GM19372 (cell line): ENCODE data around the gene EVA1C.
"Not testable (repeated sequence)": the region's sequence is repeated elsewhere in the genome, so short reads cannot be mapped to it uniquely, and the experiment has no call there.

Experiments used
- ATAC-seq: cut with Tn5 transposase; IDR thresholded peaks from one replicate; pipeline ENCODE4 v1.9.1; 2021; ENCODE audit warnings: mild to moderate bottlenecking, low read depth, moderate library complexity; ENCODE audit not compliant: unreplicated experiment

Gene EVA1C, protein sequence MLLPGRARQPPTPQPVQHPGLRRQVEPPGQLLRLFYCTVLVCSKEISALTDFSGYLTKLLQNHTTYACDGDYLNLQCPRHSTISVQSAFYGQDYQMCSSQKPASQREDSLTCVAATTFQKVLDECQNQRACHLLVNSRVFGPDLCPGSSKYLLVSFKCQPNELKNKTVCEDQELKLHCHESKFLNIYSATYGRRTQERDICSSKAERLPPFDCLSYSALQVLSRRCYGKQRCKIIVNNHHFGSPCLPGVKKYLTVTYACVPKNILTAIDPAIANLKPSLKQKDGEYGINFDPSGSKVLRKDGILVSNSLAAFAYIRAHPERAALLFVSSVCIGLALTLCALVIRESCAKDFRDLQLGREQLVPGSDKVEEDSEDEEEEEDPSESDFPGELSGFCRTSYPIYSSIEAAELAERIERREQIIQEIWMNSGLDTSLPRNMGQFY

DNA sequence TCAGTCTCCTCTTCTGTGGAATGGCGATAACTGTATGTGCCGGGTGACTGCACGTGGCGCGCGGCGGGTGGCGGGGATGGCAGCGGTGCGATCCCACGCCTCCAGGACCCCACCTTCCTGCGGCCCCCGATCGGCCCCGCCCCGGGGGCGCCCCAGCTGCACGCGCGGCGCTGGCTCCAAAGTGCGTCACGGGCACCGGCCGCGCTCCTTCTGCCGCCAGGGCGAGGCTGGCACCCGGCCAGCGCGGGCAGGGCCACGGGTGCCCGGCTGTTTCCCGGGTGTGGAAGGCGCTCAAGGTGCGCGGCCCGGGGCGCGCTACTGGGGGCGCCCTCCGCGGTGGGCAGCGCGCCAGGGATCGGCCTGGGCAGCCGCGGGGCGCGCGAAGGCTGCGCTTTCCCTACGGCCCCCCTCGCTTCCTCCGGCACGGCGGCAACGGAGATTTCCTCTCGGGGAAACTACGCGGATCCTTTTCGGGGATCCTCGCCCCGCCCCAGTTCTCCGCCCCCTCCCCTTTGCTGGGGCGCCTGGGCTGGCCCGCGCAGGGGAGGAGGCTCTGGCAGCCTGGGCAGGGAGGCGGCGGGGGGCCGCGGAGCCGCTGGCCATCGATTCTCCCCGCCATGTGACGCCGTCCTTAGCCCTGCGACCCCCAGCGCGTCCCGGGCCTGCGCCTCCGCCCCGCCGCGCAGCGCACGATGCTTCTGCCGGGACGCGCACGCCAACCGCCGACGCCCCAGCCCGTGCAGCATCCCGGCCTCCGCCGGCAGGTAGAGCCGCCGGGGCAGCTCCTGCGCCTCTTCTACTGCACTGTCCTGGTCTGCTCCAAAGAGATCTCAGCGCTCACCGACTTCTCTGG, at the start of gene EVA1C:
TSS of gene EVA1C (plus strand) at position 545 of the 853 bp plus-strand sequence. CDS start at position 693, 148 bp downstream.
- no peak for ATAC-seq

DNA sequence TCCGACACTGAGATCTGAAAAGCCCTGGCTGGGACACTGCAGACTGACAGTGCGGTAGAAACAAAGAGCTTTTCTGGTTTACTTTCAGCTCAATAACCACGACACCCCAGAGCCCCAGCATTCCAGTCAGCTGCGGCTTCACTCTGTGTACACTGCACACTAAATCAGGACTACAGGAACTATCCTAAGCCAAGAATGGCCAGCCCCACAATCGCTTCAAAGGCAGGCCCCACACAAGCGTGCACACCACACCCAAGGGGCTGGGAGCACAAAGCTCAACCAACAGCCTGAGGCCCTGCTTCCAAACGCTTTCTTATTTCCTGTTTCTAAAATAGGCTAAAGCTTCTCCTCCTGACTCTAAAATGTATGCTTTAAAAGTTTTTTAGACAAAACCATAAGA, 48.1 kb upstream of the EVA1C start:
- no peak for ATAC-seq

DNA sequence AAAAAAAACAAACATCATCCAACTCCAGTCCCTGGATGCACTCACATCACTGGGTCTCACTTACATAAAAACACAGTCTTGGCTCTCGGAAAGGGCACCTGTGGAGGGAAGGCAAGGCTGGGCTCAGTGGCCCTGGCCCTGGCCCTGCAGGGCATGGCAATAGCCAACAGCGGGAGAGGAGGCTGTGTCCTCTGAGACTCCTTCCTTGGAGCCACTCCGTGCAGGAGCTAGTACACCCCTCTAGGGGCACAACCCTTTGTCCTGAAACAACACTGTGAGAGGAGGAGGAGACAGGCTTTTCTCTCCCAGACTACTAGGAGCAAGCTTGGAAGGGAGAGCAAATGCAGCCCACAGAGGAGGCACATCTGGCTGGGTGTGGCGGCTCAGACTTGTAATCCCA, 47.7 kb upstream of the EVA1C start:
- ATAC-seq = no peak

DNA sequence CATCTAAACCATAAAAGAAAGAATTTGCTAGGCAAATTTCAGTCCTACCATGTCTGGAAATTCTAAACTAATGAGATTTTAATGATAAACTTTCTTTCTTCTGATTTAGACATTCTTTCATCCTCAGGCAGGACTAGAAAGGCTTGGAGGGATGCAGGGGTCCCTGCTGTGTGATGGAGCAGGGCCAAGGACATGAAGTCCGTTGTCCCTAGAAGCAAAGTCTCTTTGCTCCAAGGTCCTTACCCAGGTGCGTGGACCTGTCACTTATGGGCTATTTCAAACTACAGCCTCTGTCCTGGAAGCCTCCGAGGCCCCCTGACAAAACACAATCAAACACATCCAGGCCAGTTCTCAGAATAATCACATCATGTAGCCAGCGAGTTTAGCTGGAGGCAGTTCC, 46.3 kb upstream of the EVA1C start:
- no peak for ATAC-seq

DNA sequence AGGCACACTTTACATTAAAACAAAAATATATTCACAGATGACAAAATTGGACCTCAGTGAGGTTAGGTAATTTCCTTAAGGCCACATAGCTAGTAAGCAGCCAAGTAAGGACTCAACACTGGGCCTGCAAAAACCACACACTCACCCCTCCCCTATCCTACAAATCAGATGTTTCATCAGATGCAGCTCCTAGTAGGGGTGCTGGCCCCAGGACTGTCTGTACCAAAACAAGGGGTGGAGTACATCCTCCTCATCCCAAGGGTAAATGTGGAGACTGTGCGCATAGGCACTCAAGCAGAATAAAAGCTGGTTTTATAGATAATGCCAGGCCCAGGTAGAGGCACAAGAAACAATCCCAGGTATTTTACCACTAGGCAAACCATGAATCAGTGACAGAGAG, 45.3 kb upstream of the EVA1C start:
- no peak for ATAC-seq

DNA sequence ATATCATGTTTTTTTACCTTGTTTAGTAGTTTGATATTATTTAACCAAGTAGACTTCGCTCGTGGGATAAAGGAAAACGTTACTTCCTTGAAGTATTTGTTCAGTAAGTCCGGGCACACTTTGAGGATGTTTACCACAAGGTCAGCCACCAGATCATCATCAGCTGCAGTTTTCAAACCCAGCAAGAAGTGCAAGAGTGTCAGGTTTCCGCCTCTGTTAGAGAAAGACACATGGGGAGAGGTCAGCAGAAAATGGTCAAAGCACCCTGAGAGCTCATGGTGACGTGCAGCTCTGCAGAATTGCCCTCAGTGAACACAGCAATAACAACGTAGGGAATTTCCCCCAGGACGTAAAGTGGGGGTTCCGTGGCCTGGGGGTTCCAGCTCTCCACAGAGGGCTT, 44.1 kb upstream of the EVA1C start:
- no peak for ATAC-seq

DNA sequence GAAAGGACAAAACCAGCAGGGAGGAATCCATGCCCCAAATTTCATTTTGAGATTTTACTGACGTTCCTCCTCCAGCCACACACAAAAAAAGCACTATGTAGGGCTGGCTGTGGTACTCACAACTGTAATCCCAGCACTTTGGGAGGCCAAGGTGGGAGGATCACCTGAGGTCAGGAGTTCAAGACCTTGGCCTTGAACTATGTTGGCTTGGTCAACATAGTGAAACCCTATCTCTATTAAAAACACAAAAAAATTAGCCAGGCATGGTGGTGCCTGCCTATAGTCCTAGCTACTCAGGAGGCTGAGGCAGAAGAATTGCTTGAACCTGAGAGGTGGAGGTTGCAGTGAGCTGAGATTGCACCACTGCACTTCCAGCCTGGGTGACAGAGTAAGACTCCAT, 43.5 kb upstream of the EVA1C start:
- ATAC-seq = not testable (repeated sequence)

DNA sequence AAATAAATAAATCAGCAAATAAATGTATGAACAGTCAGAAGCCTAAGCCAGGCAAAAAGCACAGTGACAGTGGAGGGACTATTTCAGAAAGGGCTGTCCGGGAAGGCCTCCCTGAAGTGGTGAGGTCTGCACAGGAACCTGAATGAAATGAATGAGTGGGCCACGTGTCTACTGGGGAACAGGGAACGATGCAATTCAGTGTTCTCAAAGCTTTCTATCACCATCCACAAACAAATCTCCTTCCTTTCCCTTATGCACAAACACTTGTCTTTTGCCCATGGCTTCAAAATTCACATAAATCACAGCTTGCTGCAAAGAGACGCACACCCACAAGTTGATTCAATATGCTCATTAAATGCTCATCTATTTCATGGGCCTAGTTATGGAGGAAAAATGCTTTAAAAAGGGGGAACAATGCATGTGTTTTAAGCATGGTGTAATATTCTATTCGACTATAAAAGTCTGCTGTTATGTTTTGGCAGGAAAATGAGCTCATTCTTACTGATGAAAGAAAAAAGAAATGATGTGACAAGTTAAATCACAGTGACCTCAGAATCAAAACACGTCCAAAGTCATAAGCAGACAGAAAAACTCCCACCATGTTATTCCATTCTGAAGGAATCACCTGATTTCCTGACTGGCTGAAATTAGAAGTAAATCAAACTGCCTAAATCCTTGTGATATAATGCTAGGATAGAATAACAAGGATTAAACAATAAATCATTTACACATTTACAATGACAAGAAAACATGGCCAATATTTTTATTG, 41.3 kb upstream of the EVA1C start:
- ATAC-seq = no peak

DNA sequence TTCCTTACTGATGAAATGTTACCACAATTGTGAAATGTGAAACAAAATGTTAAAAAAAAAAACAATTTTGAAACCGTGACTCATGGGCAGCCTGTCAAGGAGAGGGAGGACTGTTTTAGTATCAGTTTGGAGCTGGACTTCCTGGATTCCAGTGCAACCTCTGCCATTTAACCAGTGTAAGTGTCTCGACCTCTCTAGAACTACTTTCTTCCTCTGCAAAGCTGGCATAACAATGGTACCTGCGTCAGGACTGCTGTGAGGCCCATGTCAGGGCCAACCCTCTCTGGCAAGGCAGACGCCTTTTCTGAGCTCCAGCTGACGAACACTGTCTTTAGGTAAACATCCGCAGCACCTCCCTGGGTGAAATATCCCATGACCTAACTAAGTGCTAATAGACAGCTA, 40.6 kb upstream of the EVA1C start:
- no peak for ATAC-seq

DNA sequence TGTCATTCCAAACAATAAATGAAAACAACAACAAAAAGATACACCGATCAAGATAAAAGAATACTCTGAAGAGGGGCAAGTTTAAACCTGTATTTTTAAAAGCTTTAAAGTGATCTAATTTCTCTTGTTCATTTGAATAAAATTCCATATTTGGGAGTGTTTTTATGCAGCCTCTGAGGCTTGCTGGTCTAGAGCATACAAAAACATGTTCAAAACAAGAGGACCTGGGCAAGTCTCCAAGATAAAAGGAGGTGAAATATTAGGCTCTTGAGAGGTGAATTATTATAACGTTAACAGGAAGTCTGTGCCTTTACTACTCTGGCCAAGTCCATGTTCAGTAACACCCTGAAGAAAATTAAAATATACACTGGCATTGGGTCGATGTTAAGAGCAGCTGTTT, 39.8 kb upstream of the EVA1C start:
- no peak for ATAC-seq

DNA sequence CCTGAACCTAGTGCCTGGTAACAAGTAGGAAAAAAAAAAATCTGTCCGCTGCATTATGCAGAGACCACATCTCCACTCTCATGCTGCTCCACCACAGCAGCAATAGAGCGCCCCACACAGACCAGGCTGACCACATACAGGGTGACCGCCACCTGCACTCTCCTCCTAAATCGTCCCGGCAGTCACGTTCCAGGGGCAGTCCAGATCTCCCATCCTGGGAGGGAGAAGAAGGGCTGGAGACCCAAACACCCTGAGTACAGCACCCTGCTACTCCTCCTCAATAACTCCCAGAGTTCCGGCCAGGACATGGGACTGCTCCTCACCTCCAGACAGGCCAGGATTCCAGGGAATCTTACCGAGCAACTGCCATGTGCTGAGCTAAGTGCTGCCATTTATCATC, 35.0 kb upstream of the EVA1C start:
- ATAC-seq = no peak

DNA sequence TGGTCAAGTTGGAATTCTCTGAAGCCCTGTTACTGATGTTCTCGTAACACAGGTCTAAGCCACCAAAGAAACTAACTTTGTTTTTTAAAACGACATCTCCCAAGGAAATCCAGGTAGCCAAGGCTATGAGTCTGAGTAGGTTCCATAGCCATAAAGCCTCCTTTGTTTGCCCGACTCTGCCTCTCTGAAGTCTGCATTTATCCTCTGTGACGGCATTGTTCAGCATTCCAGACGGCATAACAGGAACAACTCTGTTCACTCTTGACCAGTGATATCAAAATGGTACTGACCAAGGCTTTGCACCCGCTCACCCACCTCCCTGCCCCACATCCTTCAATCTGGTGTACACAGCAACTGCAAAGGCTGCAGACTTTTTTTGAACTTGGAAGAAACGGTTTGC, 34.5 kb upstream of the EVA1C start:
- no peak for ATAC-seq

DNA sequence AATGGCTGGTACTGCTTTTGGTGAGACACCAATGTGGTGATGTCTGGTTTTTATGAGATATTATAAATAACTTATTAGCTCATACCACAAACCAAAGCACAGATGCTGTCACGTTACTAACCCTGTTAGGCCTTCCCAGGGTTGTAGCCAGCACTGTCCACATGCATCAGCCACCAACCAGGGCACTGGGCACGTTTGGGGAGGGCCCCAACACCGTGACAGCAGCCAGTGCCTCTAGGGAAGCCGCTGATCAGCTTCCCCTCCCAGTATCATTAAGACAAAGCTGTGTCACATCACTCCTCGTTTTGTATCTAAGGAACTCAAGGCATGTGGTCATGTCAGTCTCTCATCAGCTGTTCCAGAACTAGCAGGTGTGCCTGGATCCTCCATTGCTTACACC, 33.5 kb upstream of the EVA1C start:
- ATAC-seq = no peak

DNA sequence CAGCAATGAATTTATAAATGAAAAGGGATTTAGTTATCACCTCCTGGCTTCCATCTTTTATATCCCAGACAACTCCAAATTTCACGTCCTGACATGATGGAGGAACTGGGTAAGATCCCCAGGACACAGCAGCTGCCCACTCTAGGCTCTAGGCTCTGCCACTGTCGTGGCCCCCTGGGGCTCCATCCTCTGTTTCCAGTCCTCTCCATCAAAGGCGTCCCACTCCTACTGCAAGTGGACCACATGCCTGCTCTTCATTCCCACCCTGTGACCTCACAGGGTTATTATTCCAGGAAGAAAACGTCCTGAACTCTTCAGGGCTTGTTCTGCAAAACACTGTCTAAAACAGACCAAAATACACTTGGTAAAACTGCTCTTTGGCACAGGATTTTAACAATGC, 31.6 kb upstream of the EVA1C start:
- ATAC-seq = no peak

DNA sequence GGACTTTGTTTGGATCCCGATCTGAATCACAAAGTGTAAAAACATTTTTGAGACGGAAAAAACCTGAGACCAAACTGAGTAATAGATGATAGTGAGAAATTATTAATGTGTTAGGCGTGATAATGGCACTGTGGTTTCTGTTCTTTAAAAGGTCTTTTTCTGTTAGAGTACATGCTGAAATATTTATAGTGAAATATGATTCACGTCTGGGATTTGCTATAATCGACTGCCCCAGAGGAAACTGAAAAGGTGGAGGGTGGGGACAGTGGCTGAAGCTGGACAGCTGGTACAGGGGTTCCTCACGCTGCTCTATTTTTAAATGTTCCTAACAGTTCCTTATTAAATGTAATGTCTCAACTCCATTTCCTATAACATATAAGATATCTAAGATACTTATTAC, 30.9 kb upstream of the EVA1C start:
- no peak for ATAC-seq

DNA sequence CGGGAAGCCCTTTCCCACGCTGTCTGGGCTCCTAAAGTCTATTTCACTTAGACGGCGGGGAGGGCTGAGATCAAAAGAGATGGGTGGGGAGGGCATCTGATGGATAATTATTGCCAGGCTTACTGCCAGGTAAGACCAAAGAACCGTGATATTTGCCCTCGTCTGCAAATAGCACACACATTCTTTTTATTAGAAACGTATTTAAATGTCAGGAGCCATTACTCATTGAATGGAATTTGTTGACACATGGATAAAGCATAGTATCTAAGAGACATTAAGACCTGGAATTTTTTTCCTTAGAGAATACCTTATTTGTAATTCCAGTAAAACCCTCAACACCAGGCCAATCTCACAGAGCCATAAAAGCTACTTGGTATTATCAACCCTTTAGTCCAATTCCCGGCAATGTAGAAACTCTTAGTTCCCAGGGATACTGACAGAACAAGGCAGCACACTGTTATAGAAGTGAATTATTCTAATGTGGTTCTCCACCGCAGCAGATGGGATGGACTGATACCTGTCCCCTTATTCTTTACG, 30.3 kb upstream of the EVA1C start:
- ATAC-seq = no peak

DNA sequence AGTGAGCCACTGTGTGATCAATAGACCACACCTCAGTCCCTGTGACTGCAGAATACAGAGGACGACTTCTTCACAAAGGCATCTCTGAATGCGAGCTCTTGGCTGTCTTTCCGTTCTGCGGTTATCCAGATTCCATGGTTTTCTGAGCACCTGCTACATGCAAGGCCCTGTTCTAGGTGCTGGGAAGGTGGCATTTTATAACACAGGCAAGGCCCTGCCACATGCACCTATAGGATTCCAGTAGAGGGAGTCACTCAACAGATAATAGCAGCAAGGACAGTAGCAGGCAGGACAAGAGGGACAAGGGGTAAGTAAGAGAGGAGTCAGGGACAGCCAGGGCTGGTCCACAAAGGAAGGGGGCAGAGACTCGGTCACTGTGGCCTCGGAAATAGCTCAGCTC, 28.7 kb upstream of the EVA1C start:
- no peak for ATAC-seq

DNA sequence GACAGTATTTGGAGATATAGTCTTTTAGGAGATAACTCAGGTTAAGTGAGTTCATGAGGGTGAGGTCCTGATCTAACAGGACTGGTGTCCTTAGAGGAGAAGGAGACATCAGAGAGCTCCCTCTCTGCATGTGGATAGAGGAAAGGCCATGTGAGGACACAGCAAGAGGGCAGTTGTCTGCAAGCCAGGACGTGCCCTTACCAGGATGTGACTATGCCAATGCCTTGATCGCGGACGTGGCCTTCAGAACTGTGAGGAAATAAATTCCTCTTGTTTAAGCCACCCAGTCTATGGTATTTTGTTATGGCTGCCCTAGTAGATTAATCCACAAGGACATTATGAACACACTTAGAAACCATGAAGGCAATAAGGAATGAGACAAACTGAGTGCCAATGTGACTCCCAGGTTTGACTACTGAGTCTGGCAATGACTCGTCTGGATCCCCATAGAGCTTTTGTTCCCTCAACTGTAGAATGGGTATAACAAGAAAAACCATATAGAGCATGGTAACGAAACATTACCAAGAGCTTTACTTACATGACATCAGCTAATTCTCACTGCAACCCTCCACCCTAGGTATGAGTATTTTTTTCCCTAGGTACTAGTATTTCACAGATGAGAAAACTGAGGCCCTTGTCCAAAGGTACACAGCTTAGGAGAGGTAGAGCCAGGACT, 26.2 kb upstream of the EVA1C start:
- ATAC-seq = no peak

DNA sequence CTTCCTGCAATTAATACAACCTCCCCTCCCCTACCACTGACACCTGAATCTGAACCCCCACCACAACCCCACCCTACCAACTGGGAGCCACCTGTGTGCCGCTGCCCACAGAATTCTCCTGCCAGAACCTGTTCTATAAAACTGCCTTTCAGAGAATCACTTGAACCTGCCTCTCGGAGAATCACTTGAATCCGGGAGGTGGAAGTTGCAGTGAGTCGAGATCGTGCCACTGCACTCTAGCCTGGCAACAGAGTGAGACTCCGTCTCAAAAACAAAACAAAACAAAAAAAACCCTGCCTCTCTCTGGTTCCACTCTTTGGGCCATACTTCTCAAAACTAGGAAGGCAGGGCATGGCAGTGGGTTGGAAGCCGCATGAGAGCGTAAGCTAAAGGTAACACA, 25.4 kb upstream of the EVA1C start:
- no peak for ATAC-seq

DNA sequence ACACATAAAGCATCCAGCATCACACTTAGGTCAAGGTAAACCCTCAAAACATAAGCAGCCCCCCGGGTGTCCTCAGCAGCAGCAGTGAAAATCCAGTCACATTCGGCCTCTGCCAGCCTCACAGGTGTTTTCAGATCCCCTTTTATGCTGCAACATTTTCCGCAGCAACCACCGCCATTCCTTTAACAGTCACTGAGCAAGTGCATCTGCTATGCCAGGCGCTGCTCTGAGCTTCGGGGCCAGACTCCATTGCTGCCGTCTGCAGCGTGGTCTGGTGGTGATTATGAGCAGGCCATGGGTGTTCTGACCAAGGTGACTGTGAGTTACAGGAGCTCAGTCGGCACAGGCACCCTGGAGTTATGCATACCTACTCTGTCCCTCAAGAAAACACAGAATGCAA, 24.2 kb upstream of the EVA1C start:
- no peak for ATAC-seq
